Adrenal gland (tissue), 12 donors: ENCODE results near the gene A1BG. TPM values are rescaled to one million over a fixed set of nuclear protein-coding genes. Genes with fewer than 3 reads are reported as not detected.

Experiments used
- DNase-seq, 7 donors: peaks; one replicate each; pipeline ENCODE4 v3.0.0-alpha.2; 2019 to 2020
- H3K27ac ChIP-seq, 5 donors: fragments of 200-600 bp; sonication (generic) in 4 of 5; 1 replicate in 3 of 5; 2 replicates in 2 of 5; pipeline versions ENCODE4 v1.5.1 to v1.8.0; 2016 to 2020; ENCODE audit warnings: mild to moderate bottlenecking in 1 of 5
- H3K27me3 ChIP-seq: fragments of 200-600 bp; 2 replicates; pipeline ENCODE4 v1.8.0; 2021
- H3K36me3 ChIP-seq, 2 donors: fragments of 200-600 bp; replicated peaks in 1 of 2; 1 replicate in 1 of 2; 2 replicates in 1 of 2; pipeline versions ENCODE4 v1.5.1 to v1.8.0; 2018 to 2022
- H3K4me1 ChIP-seq, 2 donors: fragments of 200-600 bp; replicated peaks in 1 of 2; 1 replicate in 1 of 2; 2 replicates in 1 of 2; pipeline versions ENCODE4 v1.5.1 to v1.8.0; 2018 to 2021
- H3K4me3 ChIP-seq, 4 donors: fragments of 200-600 bp; sonication (generic) in 3 of 4; one replicate each; pipeline ENCODE4 v1.5.1; 2016 to 2018
- H3K9me3 ChIP-seq, 3 donors: fragments of 200-600 bp; sonication (generic) in 1 of 3; replicated peaks in 1 of 3; 1 replicate in 2 of 3; 2 replicates in 1 of 3; pipeline versions ENCODE4 v1.5.1 to v1.8.0; 2016 to 2021
- POLR2A ChIP-seq, 2 donors: fragments of 450-650 bp; IDR thresholded peaks; one replicate each; pipeline ENCODE4 v1.6.1; 2017; ENCODE audit warnings: antibody characterized with exemption in 2 of 2, mild to moderate bottlenecking in 2 of 2, moderate library complexity in 1 of 2
- WGBS, 4 donors: extraction: QIAGEN DNeasy Blood & Tissue Kit in 2 of 4; methylation state at CpG; one replicate each; pipeline versions ENCODE4 v1.1.5 to v1.1.7; 2013 to 2017; 5-methylcytosine and 5-hydroxymethylcytosine counted together
- intact Hi-C, 2 donors: fragments of 100-400 bp; cut with DNase I; formaldehyde crosslinking; loops; one replicate each; pipeline versions ENCODE4 v1.14.1 to v1.15.0; 2022 to 2023
- polyA plus RNA-seq, 3 donors: library from polyadenylated mRNA; stranded (reverse); fragments of 200-250 nt in 2 of 3; fragments of 350-450 nt in 1 of 3; fragmentation: Illumina TruSeq in 1 of 3; extraction: RNeasy Lipid Tissue Mini Kit (QIAGEN cat#74804) in 1 of 3; gene quantifications; one replicate each; pipeline ENCODE4 v1.2.3, GENCODE V29; 2013 to 2014
- total RNA-seq, 9 donors: library from RNA; depleted of rRNA in 4 of 9; stranded (reverse); fragments of >200 nt in 4 of 9; fragments of 120-200 nt in 1 of 9; fragmentation: NEBNext Ultra II Directional in 1 of 9; extraction: Animal tissue kit (Norgen Biotek cat#: 25700) in 1 of 9; gene quantifications; one replicate each; pipeline versions ENCODE4 v1.1.0 to v1.2.4, GENCODE V29; 2013 to 2023
- TF ChIP-seq, protein P1 (sequence below), 6 experiments: fragments of 450-650 bp in 4 of 6; fragments of 200-600 bp in 2 of 6; sonication (generic) in 1 of 6; IDR thresholded peaks; 1 replicate in 5 of 6; 2 replicates in 1 of 6; pipeline versions ENCODE4 v1.5.1 to v1.8.0; 2016 to 2021; ENCODE audit warnings: antibody characterized with exemption in 6 of 6, mild to moderate bottlenecking in 2 of 6, moderate library complexity in 1 of 6
- donor health status: healthy with polysubstance abuse.
- donor health status: Bipolar disorder and iron deficiency.
- donor health status: DM: yes; HTN: yes; CAD: no.
- donor health status: DM: no; HTN: no; CAD: no.
- donor health status: DM: no; HTN: no; CAD: no.
- donor health status: DM: yes; HTN: yes; CAD: no.

The A1BG gene
- total and polyA plus RNA-seq, 12 donors = 0.39 to 41.3 (median 6.6) TPM; not detected in 1

DNA sequence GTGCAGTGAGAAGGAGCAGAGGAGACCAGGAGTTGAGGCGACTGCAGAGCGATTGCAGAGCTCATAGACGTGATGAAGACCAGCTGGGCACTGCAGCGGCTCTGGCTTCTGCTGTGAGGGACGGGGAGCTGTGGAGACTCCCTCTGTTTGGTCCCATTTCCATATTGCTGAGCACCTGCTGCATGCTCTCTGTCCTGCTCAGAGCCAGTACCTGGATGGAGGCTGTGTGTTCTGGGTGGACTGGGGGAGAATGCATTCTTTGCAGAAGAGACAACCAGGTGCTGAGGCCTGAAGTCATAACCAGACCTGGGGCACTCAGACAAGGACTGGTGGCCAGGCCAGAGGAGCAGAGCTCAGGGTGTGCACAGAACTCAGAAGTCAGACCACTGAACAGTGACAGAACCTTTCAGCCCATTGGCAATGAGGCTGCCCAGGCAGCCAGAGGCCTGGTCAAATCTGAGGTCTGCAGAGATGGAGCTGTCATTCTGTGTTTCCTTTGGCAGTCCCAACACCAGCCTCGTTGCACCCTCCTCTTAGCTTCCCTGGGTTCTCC is 1.3 kb upstream of the A1BG start:
- no peak for DNase-seq
- Histone ChIP-seq H3K27ac (no peak overlapping the region), H3K27me3 (peaks cover 36% of the 10 kb centered on the region), H3K4me3 (no peak overlapping the region), H3K9me3 (no peaks in the 10 kb centered on the region), H3K36me3 (no peaks in the 10 kb centered on the region), H3K4me1 (peaks cover 9 to 18% of the 10 kb centered on the region in 2 donors)
- no peak for TF ChIP-seq POLR2A (IDR thresholded peaks at IDR 0.05)
- TF ChIP-seq, protein P1, sequence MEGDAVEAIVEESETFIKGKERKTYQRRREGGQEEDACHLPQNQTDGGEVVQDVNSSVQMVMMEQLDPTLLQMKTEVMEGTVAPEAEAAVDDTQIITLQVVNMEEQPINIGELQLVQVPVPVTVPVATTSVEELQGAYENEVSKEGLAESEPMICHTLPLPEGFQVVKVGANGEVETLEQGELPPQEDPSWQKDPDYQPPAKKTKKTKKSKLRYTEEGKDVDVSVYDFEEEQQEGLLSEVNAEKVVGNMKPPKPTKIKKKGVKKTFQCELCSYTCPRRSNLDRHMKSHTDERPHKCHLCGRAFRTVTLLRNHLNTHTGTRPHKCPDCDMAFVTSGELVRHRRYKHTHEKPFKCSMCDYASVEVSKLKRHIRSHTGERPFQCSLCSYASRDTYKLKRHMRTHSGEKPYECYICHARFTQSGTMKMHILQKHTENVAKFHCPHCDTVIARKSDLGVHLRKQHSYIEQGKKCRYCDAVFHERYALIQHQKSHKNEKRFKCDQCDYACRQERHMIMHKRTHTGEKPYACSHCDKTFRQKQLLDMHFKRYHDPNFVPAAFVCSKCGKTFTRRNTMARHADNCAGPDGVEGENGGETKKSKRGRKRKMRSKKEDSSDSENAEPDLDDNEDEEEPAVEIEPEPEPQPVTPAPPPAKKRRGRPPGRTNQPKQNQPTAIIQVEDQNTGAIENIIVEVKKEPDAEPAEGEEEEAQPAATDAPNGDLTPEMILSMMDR (IDR thresholded peaks at IDR 0.05) = no peak
- intact Hi-C loops = no loop called here
- 74 to 79% (median 76%) methylated on average over 6 of the region's 6 CpGs for WGBS, 4 donors

DNA sequence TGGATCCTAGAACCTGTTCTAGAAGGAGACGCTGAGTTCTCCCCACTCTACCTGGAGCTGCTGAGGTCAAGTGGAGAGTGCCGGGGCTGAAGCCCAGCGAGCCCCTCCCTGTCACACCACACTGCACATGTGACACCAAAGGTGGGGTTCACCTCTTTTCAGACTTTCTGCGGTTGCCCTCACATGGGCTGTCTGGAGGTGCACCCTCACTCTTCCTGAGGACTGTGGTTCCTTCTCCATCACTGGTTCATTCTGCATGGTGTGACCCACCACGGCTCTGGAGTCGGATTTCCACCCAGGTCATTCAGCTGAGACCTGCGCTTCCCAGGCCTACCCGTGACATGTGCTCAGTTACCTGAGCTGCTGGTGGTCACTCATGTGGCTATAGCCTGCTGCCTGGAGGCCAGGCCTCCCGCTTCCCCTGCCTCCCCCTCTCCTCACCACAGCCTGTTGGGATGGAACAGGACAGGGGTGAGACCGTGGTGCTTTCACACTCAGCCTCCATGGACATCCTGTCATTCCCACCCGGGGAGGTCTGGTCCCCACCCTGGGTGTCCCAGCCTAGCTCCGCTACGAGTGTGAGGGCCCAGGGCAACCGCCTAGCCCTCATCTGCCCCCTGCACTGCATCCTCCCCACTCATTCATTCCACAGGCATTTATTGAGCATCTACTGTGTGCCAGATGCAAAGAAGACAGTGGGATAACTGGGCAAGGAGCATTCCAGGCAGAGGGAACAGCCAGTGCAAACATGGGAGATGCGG is 605 bp upstream of the A1BG start:
- Histone ChIP-seq H3K27ac (no peak overlapping the region), H3K27me3 (peaks cover 37% of the 10 kb centered on the region), H3K36me3 (no peaks in the 10 kb centered on the region), H3K9me3 (no peaks in the 10 kb centered on the region), H3K4me3 (no peak overlapping the region), H3K4me1 (peaks cover 9 to 18% of the 10 kb centered on the region in 2 donors)
- intact Hi-C loops = no loop called here
- no peak for TF ChIP-seq POLR2A (IDR thresholded peaks at IDR 0.05)
- TF ChIP-seq, protein P1 (IDR thresholded peaks at IDR 0.05) = no peak
- WGBS, 4 donors = 83 to 88% (median 84%) methylated on average over 14 to 15 of the region's 15 CpGs
- DNase-seq = no peak

DNA sequence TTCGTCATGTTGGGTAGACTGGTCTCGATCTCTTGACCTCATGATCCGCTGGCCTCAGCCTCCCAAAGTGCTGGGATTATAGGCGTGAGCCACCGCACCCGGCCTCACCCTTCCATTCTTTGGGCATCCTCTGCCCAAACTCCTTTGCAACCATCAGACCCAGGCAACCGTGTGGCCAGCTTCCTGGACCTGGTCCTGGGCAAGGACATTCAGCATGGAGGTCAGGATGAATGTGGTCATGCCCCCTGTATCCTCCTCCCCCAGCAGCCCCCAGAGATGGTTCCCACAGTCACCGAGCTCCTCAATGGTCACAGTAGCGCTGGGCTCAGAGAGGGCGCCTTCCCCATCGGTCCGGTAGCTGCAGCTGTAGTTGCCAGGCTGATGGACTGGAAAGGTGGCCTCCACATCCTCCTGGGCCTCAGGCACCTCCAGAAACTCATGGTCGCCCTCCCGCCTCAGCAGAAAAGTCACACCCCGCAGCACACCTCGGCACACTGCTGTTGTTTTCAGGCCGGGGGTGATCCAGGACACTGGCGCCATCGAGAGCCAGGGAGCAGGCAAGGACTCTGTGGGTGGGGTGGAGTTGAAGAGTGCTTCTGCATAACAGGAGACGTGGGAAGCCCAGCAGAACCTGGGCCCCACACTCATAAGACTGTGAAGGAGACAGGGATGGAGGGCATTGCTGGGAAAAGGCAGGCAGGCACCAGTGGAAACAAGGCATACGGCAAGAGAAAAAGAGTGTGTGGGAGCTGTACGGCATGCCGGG is 1.1 kb downstream of the A1BG start:
- Histone ChIP-seq H3K4me1 (peaks cover 9 to 23% of the 10 kb centered on the region in 2 donors), H3K27ac (no peak overlapping the region), H3K4me3 (no peak overlapping the region), H3K36me3 (no peaks in the 10 kb centered on the region), H3K27me3 (peaks cover 36% of the 10 kb centered on the region), H3K9me3 (no peaks in the 10 kb centered on the region)
- intact Hi-C loops = no loop called here
- no peak for DNase-seq
- no peak for TF ChIP-seq POLR2A (IDR thresholded peaks at IDR 0.05)
- TF ChIP-seq, protein P1 (IDR thresholded peaks at IDR 0.05) = no peak
- 76 to 81% (median 79%) methylated on average over 19 to 23 of the region's 23 CpGs for WGBS, 4 donors

DNA sequence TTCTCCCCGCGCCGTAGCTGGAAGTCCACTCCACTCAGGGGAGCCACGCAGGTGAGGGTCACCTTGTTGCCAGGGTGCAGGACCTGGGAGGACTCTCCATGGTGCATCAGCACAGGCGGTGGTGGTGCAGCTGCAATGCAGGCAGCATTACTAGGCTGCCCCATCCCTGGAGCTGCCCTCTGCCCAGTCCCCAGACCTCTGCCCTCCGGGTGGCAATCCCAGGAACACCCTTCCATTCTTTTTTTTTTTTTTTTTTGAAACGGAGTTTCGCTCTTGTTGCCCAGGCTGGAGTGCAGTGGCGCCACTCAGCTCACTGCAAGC is 1.8 kb downstream of the A1BG start:
- intact Hi-C loops = no loop called here
- no peaks in the 10 kb centered on the region for H3K9me3 ChIP-seq
- TF ChIP-seq POLR2A (IDR thresholded peaks at IDR 0.05) = no peak
- TF ChIP-seq, protein P1 (IDR thresholded peaks at IDR 0.05) = no peak
- peaks cover 9 to 17% of the 10 kb centered on the region in 2 donors for H3K4me1 ChIP-seq
- H3K27me3 ChIP-seq = peaks cover 29% of the 10 kb centered on the region
- 86 to 90% (median 89%) methylated on average over 8 to 9 of the region's 9 CpGs for WGBS, 4 donors
- no peak overlapping the region for H3K4me3 ChIP-seq
- DNase-seq = no peak
- no peaks in the 10 kb centered on the region for H3K36me3 ChIP-seq
- no peak overlapping the region for H3K27ac ChIP-seq
